ENCODE results near the gene ENG.

DNA sequence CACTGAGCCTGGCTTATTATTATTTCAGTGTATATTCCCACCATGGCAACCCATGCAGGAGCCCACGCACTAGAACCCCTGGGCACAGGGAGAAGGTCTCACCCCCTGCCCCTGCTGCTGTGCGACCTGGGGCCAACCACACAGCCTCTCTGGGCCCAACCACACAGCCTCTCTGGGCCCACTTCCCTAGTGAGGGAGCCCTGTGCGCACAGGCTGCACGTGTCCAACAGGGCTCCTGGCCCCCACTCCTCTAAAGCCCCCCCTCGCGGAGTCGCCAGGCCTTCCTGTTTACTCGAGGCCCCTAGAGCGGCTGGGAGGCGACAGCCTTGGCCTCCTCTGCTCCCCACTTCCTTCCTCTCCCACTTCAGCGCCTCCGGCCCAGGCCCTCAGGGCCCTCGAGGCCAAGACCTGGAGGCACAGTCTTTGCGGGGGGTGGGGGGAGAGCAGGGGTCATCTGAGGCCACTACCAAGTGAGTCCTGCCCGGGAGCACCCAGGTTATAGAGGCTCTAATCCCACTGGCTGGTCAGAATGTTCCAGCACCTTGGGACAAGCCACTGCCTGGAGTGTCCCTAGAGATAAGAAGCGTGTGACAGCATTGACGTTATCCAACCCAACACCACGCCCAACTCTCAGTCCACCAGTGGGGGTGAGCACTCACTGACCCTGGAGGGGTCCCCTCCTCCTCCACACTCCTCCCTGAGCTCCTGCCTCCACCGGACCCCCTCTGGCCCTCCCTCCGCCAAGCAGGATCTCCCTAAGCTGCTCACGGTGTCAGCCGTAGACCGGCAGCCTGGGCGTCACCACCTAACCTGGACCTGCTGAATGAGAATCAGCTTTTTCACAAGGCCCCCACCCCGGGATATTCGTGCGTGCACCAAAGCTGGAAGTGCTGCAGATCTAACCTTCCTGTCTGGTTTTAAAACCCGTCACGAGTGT lies 7.9 kb upstream of the ENG start:
- TF ChIP-seq CTCF (IDR thresholded peaks at IDR 0.05 in 2 of 3, conservative IDR thresholded peaks at IDR 0.05 in 1 of 3; ENCODE audit: borderline replicate concordance in 1 of 3, insufficient read depth in 1 of 3, low read depth in 2 of 3, low read length in 2 of 3), result no peak
- TF ChIP-seq, protein P1, sequence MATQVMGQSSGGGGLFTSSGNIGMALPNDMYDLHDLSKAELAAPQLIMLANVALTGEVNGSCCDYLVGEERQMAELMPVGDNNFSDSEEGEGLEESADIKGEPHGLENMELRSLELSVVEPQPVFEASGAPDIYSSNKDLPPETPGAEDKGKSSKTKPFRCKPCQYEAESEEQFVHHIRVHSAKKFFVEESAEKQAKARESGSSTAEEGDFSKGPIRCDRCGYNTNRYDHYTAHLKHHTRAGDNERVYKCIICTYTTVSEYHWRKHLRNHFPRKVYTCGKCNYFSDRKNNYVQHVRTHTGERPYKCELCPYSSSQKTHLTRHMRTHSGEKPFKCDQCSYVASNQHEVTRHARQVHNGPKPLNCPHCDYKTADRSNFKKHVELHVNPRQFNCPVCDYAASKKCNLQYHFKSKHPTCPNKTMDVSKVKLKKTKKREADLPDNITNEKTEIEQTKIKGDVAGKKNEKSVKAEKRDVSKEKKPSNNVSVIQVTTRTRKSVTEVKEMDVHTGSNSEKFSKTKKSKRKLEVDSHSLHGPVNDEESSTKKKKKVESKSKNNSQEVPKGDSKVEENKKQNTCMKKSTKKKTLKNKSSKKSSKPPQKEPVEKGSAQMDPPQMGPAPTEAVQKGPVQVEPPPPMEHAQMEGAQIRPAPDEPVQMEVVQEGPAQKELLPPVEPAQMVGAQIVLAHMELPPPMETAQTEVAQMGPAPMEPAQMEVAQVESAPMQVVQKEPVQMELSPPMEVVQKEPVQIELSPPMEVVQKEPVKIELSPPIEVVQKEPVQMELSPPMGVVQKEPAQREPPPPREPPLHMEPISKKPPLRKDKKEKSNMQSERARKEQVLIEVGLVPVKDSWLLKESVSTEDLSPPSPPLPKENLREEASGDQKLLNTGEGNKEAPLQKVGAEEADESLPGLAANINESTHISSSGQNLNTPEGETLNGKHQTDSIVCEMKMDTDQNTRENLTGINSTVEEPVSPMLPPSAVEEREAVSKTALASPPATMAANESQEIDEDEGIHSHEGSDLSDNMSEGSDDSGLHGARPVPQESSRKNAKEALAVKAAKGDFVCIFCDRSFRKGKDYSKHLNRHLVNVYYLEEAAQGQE (IDR thresholded peaks at IDR 0.05; ENCODE audit: low read depth), result no peak
- no peak for TF ChIP-seq POLR2AphosphoS5 (IDR thresholded peaks at IDR 0.05; ENCODE audit: low read depth, low read length)
- no peak for TF ChIP-seq ZNF274 (IDR thresholded peaks at IDR 0.05; ENCODE audit: low read depth, low read length)
- TF ChIP-seq MAX (IDR thresholded peaks at IDR 0.05), result no peak
